SU-DHL-6 (cell line): ENCODE data around the gene FASTKD3.

ENCODE experiments used
- EZH2phosphoT487 ChIP-seq: fragments of 200-600 bp; sonication (generic), shearing (Covaris generic); conservative IDR thresholded peaks from 2 replicates; pipeline ENCODE4 v1.6.1; 2018; ENCODE audit warnings: mild to moderate bottlenecking, antibody characterized with exemption, low read length, moderate library complexity, mixed read lengths
- TF ChIP-seq, protein P1 (sequence below): fragments of 200-600 bp; sonication (generic); IDR thresholded peaks from one replicate; pipeline ENCODE4 v1.5.1; 2017; ENCODE audit warnings: antibody characterized with exemption, mild to moderate bottlenecking, low read length, moderate library complexity; ENCODE audit not compliant: insufficient read depth, poor library complexity, severe bottlenecking

DNA sequence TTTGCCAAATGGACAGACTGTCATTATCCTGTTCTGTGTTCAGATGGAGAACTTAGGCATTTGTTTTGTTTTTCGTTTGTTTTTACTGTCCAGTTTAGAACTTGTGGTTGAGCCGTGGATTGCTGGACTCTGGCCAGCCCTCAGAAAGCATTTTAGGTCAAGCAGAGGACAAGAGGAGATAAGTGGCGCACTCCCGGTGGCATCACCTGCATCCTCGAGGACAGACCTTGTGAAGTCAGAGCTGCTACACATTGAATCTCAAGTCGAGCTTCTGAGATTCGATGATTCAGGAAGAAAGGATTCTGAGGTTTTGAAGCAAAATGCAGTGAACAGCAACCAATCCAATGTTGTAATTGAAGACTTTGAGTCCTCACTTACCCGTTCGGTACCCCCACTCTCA, 9.0 kb upstream of the FASTKD3 start:
- TF ChIP-seq, protein P1, sequence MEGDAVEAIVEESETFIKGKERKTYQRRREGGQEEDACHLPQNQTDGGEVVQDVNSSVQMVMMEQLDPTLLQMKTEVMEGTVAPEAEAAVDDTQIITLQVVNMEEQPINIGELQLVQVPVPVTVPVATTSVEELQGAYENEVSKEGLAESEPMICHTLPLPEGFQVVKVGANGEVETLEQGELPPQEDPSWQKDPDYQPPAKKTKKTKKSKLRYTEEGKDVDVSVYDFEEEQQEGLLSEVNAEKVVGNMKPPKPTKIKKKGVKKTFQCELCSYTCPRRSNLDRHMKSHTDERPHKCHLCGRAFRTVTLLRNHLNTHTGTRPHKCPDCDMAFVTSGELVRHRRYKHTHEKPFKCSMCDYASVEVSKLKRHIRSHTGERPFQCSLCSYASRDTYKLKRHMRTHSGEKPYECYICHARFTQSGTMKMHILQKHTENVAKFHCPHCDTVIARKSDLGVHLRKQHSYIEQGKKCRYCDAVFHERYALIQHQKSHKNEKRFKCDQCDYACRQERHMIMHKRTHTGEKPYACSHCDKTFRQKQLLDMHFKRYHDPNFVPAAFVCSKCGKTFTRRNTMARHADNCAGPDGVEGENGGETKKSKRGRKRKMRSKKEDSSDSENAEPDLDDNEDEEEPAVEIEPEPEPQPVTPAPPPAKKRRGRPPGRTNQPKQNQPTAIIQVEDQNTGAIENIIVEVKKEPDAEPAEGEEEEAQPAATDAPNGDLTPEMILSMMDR = no peak
- TF ChIP-seq EZH2phosphoT487 = no peak
